Measurements from ENCODE around the gene OR13J1.
"Not testable (repeated sequence)": the region's sequence is repeated elsewhere in the genome, so short reads cannot be mapped to it uniquely, and the experiment has no call there.

Gene OR13J1, protein sequence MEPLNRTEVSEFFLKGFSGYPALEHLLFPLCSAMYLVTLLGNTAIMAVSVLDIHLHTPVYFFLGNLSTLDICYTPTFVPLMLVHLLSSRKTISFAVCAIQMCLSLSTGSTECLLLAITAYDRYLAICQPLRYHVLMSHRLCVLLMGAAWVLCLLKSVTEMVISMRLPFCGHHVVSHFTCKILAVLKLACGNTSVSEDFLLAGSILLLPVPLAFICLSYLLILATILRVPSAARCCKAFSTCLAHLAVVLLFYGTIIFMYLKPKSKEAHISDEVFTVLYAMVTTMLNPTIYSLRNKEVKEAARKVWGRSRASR

DNA sequence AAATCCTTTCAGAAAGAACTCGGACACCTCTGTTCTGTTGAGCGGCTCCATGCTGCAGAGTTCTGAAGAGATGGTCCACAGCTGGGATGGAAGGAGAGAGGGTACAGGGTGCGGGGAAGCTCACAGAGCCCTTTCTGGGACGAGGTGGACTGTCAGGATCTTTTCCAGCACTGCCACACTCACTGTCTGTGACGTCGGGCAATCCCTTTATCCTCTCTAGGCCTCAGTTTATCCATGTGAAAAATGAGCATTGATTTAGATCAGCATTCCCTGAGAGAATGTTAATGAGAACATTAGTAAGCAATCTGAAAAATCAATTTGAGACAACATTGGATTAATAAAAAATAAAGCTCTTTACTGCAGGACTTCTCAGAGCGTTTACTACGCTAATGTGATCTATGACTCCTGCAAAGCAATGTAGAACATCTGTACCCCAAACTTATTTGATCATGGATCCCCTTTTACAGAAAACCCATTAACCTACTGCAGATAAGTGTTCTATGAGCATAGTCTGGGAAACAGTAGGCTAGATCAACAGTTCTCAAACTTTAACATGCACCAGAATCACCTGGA is at the start of gene OR13J1:
OR13J1 (minus strand) TSS at position 51 of the 573 bp plus-strand sequence; CDS start at position 51, 0 bp downstream.
- no peaks in the 10 kb centered on the region for H3K36me3 Mint-ChIP-seq (ENCODE audit: low read depth)
- peaks cover 6% of the 10 kb centered on the region for H3K27me3 Mint-ChIP-seq (ENCODE audit: low read depth)
- H3K4me3 Mint-ChIP-seq, result no peak within 1 kb of the TSS
- no peak within 1 kb of the TSS for H3K27ac Mint-ChIP-seq
- H3K4me1 Mint-ChIP-seq (ENCODE audit: low read depth), result no peaks in the 10 kb centered on the region
- no peaks in the 10 kb centered on the region for H3K9me3 Mint-ChIP-seq

DNA sequence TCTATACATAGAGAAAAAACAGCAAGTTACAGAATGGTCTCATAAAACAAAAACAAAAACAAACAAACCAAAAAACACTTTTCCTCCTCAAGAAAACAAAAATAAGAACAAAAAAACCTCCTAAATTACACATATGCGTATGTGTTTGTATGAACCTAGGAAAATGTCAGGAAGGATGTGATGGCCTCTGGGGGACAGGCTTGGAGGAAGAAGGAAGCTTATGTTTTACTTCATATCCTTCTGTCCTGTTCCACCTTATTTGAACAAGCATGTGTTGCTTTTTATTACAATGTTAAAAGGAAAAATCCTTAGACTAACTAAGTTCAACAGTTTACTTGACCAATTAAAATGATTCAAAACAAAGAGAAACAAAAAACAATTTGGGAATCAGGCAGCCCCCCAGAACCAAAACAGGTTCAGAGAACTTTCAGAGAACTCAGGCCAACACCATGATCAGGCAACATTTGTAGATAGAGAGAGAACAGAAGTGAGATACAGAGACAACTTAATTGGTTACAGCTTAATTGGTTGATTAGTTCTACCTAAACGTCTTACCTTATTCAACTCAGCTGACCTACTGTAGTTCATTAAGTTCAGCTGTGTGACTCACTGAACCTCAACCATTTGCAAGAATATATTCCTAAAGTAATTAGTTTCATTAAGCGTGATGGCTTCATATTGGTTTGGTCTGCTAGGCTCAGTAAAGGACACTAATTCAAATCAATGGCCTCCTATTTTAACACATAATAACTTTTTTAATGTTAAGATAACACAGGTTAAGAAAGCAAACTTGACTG is 49.2 kb upstream of the OR13J1 start:
- H3K36me3 Mint-ChIP-seq (ENCODE audit: low read depth), result no peaks in the 10 kb centered on the region
- H3K27me3 Mint-ChIP-seq (ENCODE audit: low read depth), result no peaks in the 10 kb centered on the region
- H3K27ac Mint-ChIP-seq, result no peak overlapping the region
- H3K4me3 Mint-ChIP-seq, result no peak overlapping the region
- no peaks in the 10 kb centered on the region for H3K9me3 Mint-ChIP-seq
- peaks cover 2% of the 10 kb centered on the region for H3K4me1 Mint-ChIP-seq (ENCODE audit: low read depth)

DNA sequence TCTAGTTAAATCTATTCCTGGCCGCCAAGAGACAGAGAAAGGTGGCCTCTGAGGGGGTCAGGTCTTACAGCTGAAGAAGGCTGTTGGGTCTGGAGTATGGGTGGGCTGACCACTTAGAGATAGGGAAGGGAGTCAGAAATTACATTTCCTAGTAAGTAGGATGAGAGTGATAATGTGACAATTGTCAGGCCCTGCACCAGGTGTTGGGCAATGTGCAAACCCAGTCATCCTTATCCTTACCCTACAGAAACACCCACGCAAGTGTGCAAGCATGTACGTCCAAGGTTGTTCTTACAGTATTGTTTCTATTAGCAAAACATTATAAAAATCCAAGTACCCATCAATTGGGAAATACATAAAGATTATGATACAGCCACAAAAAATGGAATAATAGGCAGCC is 48.6 kb upstream of the OR13J1 start:
- Mint-ChIP-seq H3K27ac (no peak overlapping the region), H3K36me3 (ENCODE audit: low read depth) (no peaks in the 10 kb centered on the region)

DNA sequence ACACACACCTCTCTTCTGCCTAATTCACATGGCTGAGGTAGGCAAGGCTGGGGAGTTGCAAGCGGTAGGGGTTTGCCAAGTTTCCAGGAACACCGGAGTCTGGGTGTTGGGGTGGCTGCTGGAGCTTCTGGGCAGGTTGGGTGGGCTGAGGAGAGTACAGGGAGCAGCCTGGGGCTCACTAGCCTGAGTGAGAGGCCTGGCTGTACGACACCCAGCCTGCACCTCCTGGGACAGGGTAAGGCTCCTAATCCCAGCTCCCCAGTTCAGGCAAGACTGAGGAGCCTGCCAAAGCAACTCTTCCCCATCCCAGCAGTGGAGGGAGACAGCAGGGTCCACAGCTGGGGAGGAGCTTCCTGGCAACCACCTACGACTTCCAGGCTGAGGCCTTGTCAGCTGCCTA is 47.1 kb upstream of the OR13J1 start:
- Mint-ChIP-seq H3K4me3 (no peak overlapping the region), H3K36me3 (ENCODE audit: low read depth) (no peaks in the 10 kb centered on the region), H3K9me3 (no peaks in the 10 kb centered on the region), H3K27ac (no peak overlapping the region), H3K27me3 (ENCODE audit: low read depth) (no peaks in the 10 kb centered on the region), H3K4me1 (ENCODE audit: low read depth) (no peaks in the 10 kb centered on the region)

More for the DNA sequence above, 48.6 kb upstream of the OR13J1 start:
- no peaks in the 10 kb centered on the region for H3K9me3 Mint-ChIP-seq
- no peak overlapping the region for H3K4me3 Mint-ChIP-seq
- H3K27me3 Mint-ChIP-seq (ENCODE audit: low read depth), result no peaks in the 10 kb centered on the region
- H3K4me1 Mint-ChIP-seq (ENCODE audit: low read depth), result no peaks in the 10 kb centered on the region

DNA sequence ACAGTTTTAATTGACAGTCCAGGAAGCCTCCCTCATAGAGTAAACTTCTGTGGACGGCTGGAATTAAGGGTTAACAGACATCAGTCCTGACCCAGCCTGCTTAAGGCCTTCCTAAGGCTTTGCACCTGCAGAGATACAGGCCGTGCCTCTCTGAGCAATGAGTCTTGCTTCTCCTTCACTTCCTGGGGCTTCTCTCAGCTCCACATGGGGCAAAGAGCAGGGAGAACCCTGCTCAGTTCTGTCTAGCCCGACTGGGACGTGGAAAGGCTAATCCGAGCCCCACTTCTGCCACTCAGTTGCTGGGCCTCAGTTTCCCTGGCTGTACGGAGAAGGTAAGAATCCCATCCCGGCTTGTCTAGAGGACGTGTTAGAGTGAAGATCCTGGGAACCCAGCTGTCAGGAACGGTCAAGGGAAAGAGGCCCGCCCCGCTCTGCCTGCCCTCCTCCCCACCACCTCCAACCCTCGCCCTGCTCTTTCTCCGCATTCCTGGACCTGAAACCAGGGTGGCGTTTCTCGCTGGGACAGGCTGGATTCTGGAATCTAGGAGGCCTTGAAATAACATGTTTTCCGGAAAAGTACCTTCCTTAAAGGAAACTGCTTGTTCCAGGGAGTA is 45.6 kb upstream of the OR13J1 start:
- Mint-ChIP-seq H3K27me3 (ENCODE audit: low read depth) (no peaks in the 10 kb centered on the region), H3K4me1 (ENCODE audit: low read depth) (peaks cover 6% of the 10 kb centered on the region), H3K36me3 (ENCODE audit: low read depth) (no peaks in the 10 kb centered on the region), H3K27ac (no peak overlapping the region), H3K9me3 (no peaks in the 10 kb centered on the region), H3K4me3 (no peak overlapping the region)

DNA sequence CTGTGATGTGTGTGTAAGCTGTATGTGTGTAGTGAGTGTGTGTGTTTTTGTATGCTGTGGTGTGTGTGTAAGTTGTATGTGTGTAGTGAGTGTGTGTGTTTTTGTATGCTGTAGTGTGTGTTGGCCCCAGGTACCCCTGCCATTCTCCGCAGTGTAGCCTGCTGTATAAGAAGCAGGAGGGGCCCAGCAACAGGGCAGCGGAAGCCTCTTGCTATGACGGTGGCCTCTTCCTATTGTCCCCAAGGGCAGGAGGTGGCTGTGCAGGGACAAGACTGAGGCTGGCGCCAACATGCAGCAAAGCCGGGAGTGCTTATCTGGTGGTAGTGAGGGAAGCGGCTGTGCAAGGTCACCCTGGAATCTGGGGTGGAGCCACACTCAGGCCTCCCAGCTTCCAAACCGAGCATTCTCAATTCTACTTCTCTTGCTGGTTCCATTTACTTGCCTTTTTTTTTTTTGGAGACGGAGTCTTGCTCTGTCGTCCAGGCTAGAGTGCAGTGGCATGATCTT is 44.2 kb upstream of the OR13J1 start:
- Mint-ChIP-seq H3K4me3 (no peak overlapping the region), H3K36me3 (ENCODE audit: low read depth) (no peaks in the 10 kb centered on the region), H3K27ac (no peak overlapping the region), H3K9me3 (no peaks in the 10 kb centered on the region), H3K4me1 (ENCODE audit: low read depth) (peaks cover 12% of the 10 kb centered on the region), H3K27me3 (ENCODE audit: low read depth) (no peaks in the 10 kb centered on the region)

DNA sequence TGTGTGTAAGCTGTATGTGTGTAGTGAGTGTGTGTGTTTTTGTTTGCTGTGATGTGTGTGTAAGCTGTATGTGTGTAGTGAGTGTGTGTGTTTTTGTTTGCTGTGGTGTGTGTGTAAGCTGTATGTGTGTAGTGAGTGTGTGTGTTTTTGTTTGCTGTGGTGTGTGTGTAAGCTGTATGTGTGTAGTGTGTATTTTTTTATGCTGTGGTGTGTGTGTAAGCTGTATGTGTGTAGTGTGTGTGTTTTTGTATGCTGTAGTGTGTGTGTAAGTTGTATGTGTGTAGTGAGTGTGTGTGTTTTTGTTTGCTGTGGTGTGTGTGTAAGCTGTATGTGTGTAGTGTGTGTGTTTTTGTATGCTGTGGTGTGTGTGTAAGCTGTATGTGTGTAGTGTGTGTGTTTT is 43.2 kb upstream of the OR13J1 start:
- not testable (repeated sequence) for H3K4me3 Mint-ChIP-seq; H3K27ac Mint-ChIP-seq; H3K9me3 Mint-ChIP-seq; H3K27me3 Mint-ChIP-seq (ENCODE audit: low read depth); H3K36me3 Mint-ChIP-seq (ENCODE audit: low read depth)
- peaks cover 16% of the 10 kb centered on the region for H3K4me1 Mint-ChIP-seq (ENCODE audit: low read depth)

DNA sequence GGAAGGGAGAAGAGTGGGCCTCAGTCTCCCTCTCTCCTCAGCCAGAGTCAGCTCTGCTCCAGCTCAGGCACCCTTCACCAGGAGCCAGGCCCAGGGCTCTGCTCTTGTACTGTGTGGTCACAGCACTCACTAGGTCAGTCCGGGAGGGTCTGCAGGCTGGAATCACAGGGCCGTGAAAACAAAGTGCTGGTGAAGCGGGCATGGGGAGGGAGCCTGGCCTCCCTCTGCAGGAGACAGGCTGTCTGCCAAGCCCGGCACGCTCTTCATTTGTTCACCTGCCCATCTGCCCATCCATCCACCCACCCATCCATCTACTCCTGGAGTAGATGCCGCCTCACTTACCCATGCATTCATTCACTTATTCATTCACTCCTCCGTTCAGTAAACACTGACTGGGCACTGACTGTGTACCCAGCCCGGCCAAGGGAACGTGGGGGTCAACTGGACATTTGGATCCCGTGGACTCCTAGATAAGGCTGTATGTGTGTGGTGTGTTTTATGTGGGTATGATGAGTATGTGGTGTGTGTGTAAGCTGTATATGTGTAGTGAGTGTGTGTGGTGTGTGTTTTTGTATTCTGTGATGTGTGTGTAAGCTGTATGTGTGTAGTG is 42.7 kb upstream of the OR13J1 start:
- Mint-ChIP-seq H3K36me3 (ENCODE audit: low read depth) (no peaks in the 10 kb centered on the region), H3K27ac (no peak overlapping the region), H3K9me3 (no peaks in the 10 kb centered on the region), H3K4me3 (no peak overlapping the region), H3K4me1 (ENCODE audit: low read depth) (peaks cover 20% of the 10 kb centered on the region), H3K27me3 (ENCODE audit: low read depth) (no peaks in the 10 kb centered on the region)

DNA sequence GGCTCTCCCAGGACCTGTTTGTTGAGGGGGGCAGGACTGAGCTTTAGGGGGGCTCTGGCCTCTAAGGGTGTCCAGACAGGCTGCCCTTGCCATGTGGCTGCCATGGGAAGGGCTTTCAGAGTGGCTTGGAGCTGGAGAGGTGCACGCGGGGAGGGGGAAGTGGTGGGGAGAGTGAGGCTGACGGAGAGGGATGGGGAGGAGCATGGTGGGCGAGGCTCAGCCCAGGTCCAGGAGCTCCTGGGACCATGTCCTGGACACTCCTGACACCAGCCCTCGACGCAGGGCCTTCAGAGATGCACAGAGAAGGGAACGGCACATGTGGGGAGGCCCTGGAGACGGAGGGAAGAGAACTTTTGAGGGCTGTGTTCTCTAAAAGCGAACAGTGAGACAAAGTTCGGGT is 41.5 kb upstream of the OR13J1 start:
- no peaks in the 10 kb centered on the region for H3K9me3 Mint-ChIP-seq
- H3K27me3 Mint-ChIP-seq (ENCODE audit: low read depth), result no peaks in the 10 kb centered on the region
- H3K4me1 Mint-ChIP-seq (ENCODE audit: low read depth), result peaks cover 20% of the 10 kb centered on the region
- H3K36me3 Mint-ChIP-seq (ENCODE audit: low read depth), result no peaks in the 10 kb centered on the region
- no peak overlapping the region for H3K27ac Mint-ChIP-seq
- H3K4me3 Mint-ChIP-seq, result no peak overlapping the region

DNA sequence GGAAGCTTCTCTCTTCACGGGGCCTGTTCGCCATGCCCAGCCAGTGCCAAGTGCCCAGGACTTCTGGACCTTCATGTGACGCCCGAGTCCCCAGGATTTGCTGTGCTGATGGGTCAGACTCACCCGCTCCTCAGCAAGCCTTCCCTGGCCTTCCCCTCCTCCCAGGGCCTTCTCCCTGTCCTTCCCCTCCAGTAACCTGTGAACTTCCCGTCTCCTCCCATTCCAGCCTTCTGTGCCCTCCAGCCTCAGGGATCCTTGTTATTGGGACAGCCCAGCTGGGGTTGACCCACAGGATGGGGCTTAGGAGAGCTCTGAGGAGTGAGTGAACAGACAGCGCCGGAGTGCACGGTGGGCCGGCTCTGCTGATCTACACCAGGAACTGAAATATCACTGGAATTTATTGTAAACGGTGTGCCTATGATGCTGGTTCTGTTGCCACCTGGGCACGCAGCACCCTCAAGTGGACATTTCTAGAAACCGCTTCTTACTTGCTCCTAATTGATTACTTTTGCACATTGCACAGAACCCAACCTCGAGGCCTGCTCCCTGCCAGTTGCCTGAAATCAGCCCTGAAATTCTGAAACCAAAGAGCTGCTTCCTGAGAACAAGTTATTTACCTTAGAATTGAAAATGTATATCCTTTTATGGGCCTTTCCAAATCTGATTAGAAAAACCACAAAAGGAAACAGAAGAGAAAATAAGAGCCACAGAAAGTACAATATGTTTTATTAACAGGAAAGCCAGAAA is 40.6 kb upstream of the OR13J1 start:
- peaks cover 20% of the 10 kb centered on the region for H3K4me1 Mint-ChIP-seq (ENCODE audit: low read depth)
- peak overlapping the region; percentile 87 for H3K27ac Mint-ChIP-seq
- no peaks in the 10 kb centered on the region for H3K9me3 Mint-ChIP-seq
- H3K27me3 Mint-ChIP-seq (ENCODE audit: low read depth), result no peaks in the 10 kb centered on the region
- no peaks in the 10 kb centered on the region for H3K36me3 Mint-ChIP-seq (ENCODE audit: low read depth)
- peak overlapping the region; percentile 38 for H3K4me3 Mint-ChIP-seq

DNA sequence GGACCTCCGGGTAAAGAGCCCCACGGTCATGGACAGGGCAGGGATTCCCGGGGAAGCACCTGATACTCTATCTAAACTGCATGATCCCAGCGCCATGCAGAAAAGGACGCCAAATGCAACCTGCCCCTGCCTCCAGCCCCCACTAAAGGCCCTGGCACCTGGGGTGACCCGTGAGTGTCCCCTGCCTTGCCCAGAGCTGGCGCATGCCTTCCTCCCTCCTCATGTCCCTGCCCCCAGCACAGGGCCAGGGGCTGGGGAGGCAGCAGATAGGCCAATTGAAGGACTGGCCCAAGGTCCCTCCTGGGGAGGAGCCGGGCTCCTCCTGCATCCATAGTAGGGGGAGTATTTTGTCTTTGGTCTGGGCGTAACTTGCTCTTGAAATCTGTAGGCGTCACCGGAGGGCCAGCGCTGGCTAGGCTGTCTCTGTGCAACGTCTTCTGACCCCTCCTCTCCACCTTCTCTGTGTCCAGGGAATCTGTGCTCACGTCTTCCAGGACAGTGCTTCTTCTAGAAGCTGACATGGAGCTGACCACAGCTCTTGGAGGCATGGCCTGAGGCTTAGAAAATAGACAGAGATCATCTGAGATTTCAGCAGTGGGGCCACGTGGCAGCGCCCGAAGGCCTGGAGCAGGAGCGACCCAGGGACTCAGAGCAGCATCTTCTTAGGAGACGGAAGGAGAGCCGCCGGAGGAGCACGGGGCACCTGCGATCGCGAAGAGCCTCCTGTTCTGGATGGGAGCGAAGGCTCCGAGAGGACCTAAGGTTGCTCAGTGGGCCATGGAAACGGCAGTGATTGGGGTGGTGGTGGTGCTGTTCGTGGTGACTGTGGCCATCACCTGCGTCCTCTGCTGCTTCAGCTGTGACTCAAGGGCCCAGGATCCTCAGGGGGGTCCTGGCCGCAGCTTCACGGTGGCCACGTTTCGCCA is 39.7 kb upstream of the OR13J1 start:
- H3K4me1 Mint-ChIP-seq (ENCODE audit: low read depth), result peaks cover 20% of the 10 kb centered on the region
- no peaks in the 10 kb centered on the region for H3K36me3 Mint-ChIP-seq (ENCODE audit: low read depth)
- no peaks in the 10 kb centered on the region for H3K9me3 Mint-ChIP-seq
- H3K27me3 Mint-ChIP-seq (ENCODE audit: low read depth), result no peaks in the 10 kb centered on the region
- no peak overlapping the region for H3K27ac Mint-ChIP-seq
- no peak overlapping the region for H3K4me3 Mint-ChIP-seq

DNA sequence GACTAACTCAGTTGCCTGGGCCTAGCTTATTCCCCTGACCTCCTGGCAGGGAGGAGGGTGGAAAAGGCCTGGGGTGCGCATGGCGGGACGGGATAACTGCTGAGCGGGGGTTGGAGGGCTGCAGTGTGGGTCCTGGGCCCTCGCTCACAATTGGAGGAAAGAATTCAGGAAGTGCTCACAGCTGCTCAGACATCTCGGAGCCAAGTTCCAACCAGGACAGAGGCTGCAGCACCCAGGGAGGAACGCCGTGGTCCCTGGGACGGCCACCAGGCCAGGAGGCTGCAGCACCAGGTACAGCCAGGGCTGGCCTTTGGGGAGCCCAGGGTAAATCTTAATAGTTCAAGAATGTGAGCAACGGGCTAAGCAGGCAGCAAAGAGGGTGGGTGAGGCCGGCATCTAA is 39.1 kb upstream of the OR13J1 start, which contains the start of gene SPAAR:
SPAAR (plus strand) TSS at position 217 of the 400 bp plus-strand sequence. CDS start 974 bp downstream, outside the sequence.
- H3K27ac Mint-ChIP-seq, result peak within 1 kb of the TSS; percentile 49
- H3K4me3 Mint-ChIP-seq, result no peak within 1 kb of the TSS
- peaks cover 20% of the 10 kb centered on the region for H3K4me1 Mint-ChIP-seq (ENCODE audit: low read depth)
- H3K27me3 Mint-ChIP-seq (ENCODE audit: low read depth), result no peaks in the 10 kb centered on the region
- H3K36me3 Mint-ChIP-seq (ENCODE audit: low read depth), result no peaks in the 10 kb centered on the region
- H3K9me3 Mint-ChIP-seq, result no peaks in the 10 kb centered on the region

Data from T-helper 1 cell treated with Interleukin-12 subunit alpha and Interleukin-12 subunit beta and Interleukin-4 antibody, amounts not matched to agents 30 μg/mL and 1 μg/mL, for 36 hours (primary cell).